ENCODE measurements around the gene POU2F2.
A peak's percentile ranks its signal among the peaks of the same experiment; 100 is the strongest.

The POU2F2 gene

GRCh38 chr19:42076380-42076944 is 55.8 kb downstream of the POU2F2 start (continued):
- TF ChIP-seq TSHZ2 (CRISPR knock-in tag; IDR thresholded peaks at IDR 0.05): no peak
- no peak for TF ChIP-seq PATZ1 (CRISPR knock-in tag; IDR thresholded peaks at IDR 0.05; ENCODE audit: borderline replicate concordance)
- TF ChIP-seq ZNF70 (CRISPR knock-in tag; IDR thresholded peaks at IDR 0.05): no peak
- no peak for TF ChIP-seq RARB (CRISPR knock-in tag; IDR thresholded peaks at IDR 0.05)
- TF ChIP-seq ISL1 (CRISPR knock-in tag; IDR thresholded peaks at IDR 0.05): no peak
- TF ChIP-seq CREB5 (CRISPR knock-in tag; IDR thresholded peaks at IDR 0.05; ENCODE audit: low read depth): no peak
- no peak for TF ChIP-seq ESRRG (CRISPR knock-in tag; IDR thresholded peaks at IDR 0.05)
- TF ChIP-seq ARNTL (CRISPR knock-in tag; IDR thresholded peaks at IDR 0.05; ENCODE audit: borderline replicate concordance, low read depth): no peak
- TF ChIP-seq OSR1 (CRISPR knock-in tag; IDR thresholded peaks at IDR 0.05): no peak
- TF ChIP-seq TOX (CRISPR knock-in tag; IDR thresholded peaks at IDR 0.05; ENCODE audit: borderline replicate concordance): no peak

GRCh38 chr19:42075616-42076379 is 56.4 kb downstream of the POU2F2 start, which contains the start of gene ZNF574:
ZNF574 (plus strand) TSS chr19:42076166; CDS start chr19:42078607, 2,441 bp downstream.
- TF ChIP-seq GLIS3 (CRISPR knock-in tag; IDR thresholded peaks at IDR 0.05) (0 out of 2 replicates have a peak, but pooled peaks have one; percentile 10), ZNF70 (CRISPR knock-in tag; IDR thresholded peaks at IDR 0.05) (no peak), TSHZ2 (CRISPR knock-in tag; IDR thresholded peaks at IDR 0.05) (peak; percentile 31; the same call in 1 of the 2 replicates), PATZ1 (CRISPR knock-in tag; IDR thresholded peaks at IDR 0.05; ENCODE audit: borderline replicate concordance) (0 out of 2 replicates have a peak, but pooled peaks have one; percentile 12)
- ATAC-seq: peak; percentile 99

- peak; percentile 2 for ATAC-seq
- TF ChIP-seq CSDC2 (CRISPR knock-in tag; IDR thresholded peaks at IDR 0.05) (no peak), CSRNP3 (CRISPR knock-in tag; IDR thresholded peaks at IDR 0.05) (no peak), RARB (CRISPR knock-in tag; IDR thresholded peaks at IDR 0.05) (no peak), PATZ1 (CRISPR knock-in tag; IDR thresholded peaks at IDR 0.05; ENCODE audit: borderline replicate concordance) (no peak), TCF4 (CRISPR knock-in tag; IDR thresholded peaks at IDR 0.05; ENCODE audit: borderline replicate concordance) (no peak), ZNF70 (CRISPR knock-in tag; IDR thresholded peaks at IDR 0.05) (no peak), SNAI2 (CRISPR knock-in tag; IDR thresholded peaks at IDR 0.05) (no peak), CREB5 (CRISPR knock-in tag; IDR thresholded peaks at IDR 0.05; ENCODE audit: low read depth) (no peak), PPARA (CRISPR knock-in tag; IDR thresholded peaks at IDR 0.05; ENCODE audit: borderline replicate concordance) (no peak), POU6F1 (CRISPR knock-in tag; IDR thresholded peaks at IDR 0.05; ENCODE audit: borderline replicate concordance, low read depth) (no peak)
Observed at GRCh38 chr19:42075364-42075615, 57.0 kb downstream of the POU2F2 start.
